ENCODE data around the gene HK2.

DNA sequence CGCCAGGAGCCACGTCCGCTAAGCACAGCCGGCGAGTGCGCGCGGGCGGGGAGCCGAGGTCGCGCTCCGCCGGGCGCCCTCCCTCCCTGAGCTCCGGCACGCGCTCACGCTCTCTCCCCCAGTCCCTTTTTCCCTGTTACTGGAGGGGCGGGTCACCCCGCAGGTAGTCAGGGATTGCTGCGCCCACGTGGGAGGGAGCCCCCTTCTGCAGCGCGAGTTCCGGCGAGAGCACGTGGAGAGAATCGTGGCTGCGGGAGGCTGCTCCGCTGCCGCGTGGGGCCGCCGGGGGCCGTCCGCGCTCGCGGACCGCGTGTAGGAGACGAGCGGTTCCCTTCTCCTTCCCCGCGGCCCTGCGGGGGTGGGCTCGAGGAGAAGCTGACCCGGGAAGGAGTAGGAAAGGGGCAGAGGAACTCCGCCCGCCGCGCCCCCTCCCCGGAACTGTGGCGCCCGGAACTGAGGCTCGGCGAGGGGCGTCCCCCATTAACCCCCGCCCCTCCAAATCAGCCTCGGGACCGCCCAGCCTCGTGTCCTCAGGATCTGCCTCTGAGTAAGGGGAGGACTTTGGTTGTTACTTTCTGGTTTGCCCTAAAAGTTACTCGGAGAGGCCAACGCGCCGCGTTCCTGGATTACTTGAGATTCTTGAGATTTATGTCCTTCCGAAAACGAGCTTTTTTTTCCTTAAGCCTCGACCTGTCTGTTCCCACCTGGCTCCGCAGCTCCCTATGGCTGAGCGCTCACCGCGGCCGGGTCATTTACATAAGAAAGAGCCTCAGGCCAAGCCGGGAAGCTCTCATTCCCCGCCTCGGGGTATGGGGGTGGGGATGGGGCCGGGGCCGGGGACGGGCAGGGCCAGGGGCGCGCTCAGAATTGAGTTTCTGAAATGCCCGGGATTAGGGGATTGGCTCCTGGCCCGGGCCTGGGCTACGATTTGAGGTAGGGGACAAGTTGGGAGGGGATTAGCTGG, 1.1 kb downstream of the HK2 start:
- TF ChIP-seq POLR2A (IDR thresholded peaks at IDR 0.05), result no peak
- TF ChIP-seq, protein P1, sequence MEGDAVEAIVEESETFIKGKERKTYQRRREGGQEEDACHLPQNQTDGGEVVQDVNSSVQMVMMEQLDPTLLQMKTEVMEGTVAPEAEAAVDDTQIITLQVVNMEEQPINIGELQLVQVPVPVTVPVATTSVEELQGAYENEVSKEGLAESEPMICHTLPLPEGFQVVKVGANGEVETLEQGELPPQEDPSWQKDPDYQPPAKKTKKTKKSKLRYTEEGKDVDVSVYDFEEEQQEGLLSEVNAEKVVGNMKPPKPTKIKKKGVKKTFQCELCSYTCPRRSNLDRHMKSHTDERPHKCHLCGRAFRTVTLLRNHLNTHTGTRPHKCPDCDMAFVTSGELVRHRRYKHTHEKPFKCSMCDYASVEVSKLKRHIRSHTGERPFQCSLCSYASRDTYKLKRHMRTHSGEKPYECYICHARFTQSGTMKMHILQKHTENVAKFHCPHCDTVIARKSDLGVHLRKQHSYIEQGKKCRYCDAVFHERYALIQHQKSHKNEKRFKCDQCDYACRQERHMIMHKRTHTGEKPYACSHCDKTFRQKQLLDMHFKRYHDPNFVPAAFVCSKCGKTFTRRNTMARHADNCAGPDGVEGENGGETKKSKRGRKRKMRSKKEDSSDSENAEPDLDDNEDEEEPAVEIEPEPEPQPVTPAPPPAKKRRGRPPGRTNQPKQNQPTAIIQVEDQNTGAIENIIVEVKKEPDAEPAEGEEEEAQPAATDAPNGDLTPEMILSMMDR (IDR thresholded peaks at IDR 0.05), result no peak
